GM12878 (cell line): ENCODE data around the gene HDHD3. TPM values are rescaled to one million over a fixed set of nuclear protein-coding genes. Genes with fewer than 3 reads are reported as not detected.

ENCODE experiments used
- ATAC-seq: fragments of 200-7000 bp; cut with Tn5 transposase; 3 replicates; pipeline ENCODE4 v1.9.1; 2020; ENCODE audit warnings: mild to moderate bottlenecking, moderate library complexity
- BruUV-seq: library from RNA; stranded (reverse); fragments of 400-500 nt; replicated peaks from 2 replicates; lab custom pipeline; 2021; lab: Mats Ljungman, UMichigan
- CTCF ChIA-PET: fragments of 300-600 bp; sonication (Branson Sonifier 250); formaldehyde crosslinking; extraction: SDS; loops from one replicate; lab custom pipeline; 2021; ENCODE audit warnings: inconsistent platforms; lab: Yijun Ruan, JAX
- POLR2A ChIA-PET: fragments of 350-600 bp; formaldehyde crosslinking; extraction: SDS; loops from one replicate; lab custom pipeline; 2021; ENCODE audit warnings: inconsistent platforms; lab: Charles Lee
- RAD21 ChIA-PET: fragments of 300-600 bp; sonication (Branson Sonifier 250); formaldehyde crosslinking; loops from one replicate; lab custom pipeline; 2023; ENCODE audit warnings: antibody characterized with exemption; ENCODE audit not compliant: unreplicated experiment; lab: Charles Lee
- SMC1A ChIA-PET: fragments of 300-600 bp; sonication (Branson Sonifier 250); formaldehyde crosslinking; loops from one replicate; lab custom pipeline; 2023; ENCODE audit not compliant: unreplicated experiment, uncharacterized antibody; lab: Charles Lee
- DNase-seq: peaks from one replicate; pipeline ENCODE4 v3.0.0-alpha.2; 2011; ENCODE audit warnings: low read depth, low spot score
- FAIRE-seq: peaks from 3 replicates; lab custom pipeline; 2011; peaks lifted over from hg19 to GRCh38; lab: Jason Lieb, UNC
- H2AFZ ChIP-seq: 2 replicates; pipeline ENCODE4 v1.6.0; 2011; ENCODE audit warnings: low read depth, low read length, control low read depth; ENCODE audit not compliant: control insufficient read depth
- H3K27ac ChIP-seq: 2 replicates; pipeline ENCODE4 v1.5.1; 2011; ENCODE audit warnings: control low read depth; ENCODE audit not compliant: control insufficient read depth, insufficient read depth
- H3K27me3 ChIP-seq, 2 experiments: replicated peaks in 1 of 2; 2 replicates each; pipeline versions ENCODE4 v1.6.0 to v1.6.1; 2011; ENCODE audit warnings: low read length in 1 of 2; ENCODE audit not compliant: control insufficient read depth in 2 of 2, insufficient read depth in 2 of 2
- H3K36me3 ChIP-seq, 2 experiments: 2 replicates each; pipeline ENCODE4 v1.5.1; 2011; ENCODE audit warnings: low read length in 1 of 2; ENCODE audit not compliant: control insufficient read depth in 2 of 2, insufficient read depth in 2 of 2
- H3K4me1 ChIP-seq: 2 replicates; pipeline ENCODE4 v1.6.1; 2011; ENCODE audit warnings: mild to moderate bottlenecking, low read length, moderate library complexity, mixed read lengths; ENCODE audit not compliant: control insufficient read depth, insufficient read depth
- H3K4me2 ChIP-seq: 2 replicates; pipeline ENCODE4 v1.6.0; 2011; ENCODE audit warnings: control low read depth; ENCODE audit not compliant: control insufficient read depth, insufficient read depth
- H3K4me3 ChIP-seq: fragments of 200-600 bp; sonication (generic); 2 replicates; pipeline ENCODE4 v1.5.1; 2016
- H3K79me2 ChIP-seq: 2 replicates; pipeline ENCODE4 v1.6.0; 2011; ENCODE audit warnings: low read length; ENCODE audit not compliant: control insufficient read depth, insufficient read depth
- H3K9ac ChIP-seq: 2 replicates; pipeline ENCODE4 v1.8.0; 2011; ENCODE audit warnings: low read length, control low read depth, mixed read lengths; ENCODE audit not compliant: control insufficient read depth, insufficient read depth
- H3K9me3 ChIP-seq: replicated peaks from 3 replicates; pipeline ENCODE4 v1.5.1; 2011; ENCODE audit warnings: mild to moderate bottlenecking, low read length; ENCODE audit not compliant: control insufficient read depth, insufficient read depth
- H4K20me1 ChIP-seq: 2 replicates; pipeline ENCODE4 v1.6.0; 2011; ENCODE audit not compliant: control insufficient read depth, insufficient read depth
- CHD4 ChIP-seq: fragments of 200-600 bp; sonication (generic); IDR thresholded peaks from 2 replicates; pipeline ENCODE4 v1.6.1; 2016; ENCODE audit warnings: mild to moderate bottlenecking
- NR2C2 ChIP-seq: IDR thresholded peaks from 2 replicates; pipeline ENCODE4 v1.6.1; 2011; ENCODE audit warnings: borderline replicate concordance, low read depth; ENCODE audit not compliant: control insufficient read depth, insufficient read length
- POLR2AphosphoS2 ChIP-seq: IDR thresholded peaks from 2 replicates; pipeline ENCODE4 v1.6.1; 2011; ENCODE audit warnings: low read depth, mild to moderate bottlenecking, low read length, improper control_type of control experiment, moderate library complexity
- POLR2AphosphoS5 ChIP-seq: IDR thresholded peaks from 2 replicates; pipeline ENCODE4 v1.6.1; 2011; ENCODE audit warnings: mild to moderate bottlenecking, low read length, inconsistent platforms
- RAD21 ChIP-seq: IDR thresholded peaks from 2 replicates; pipeline ENCODE4 v1.6.1; 2011; ENCODE audit warnings: mild to moderate bottlenecking, low read depth, low read length, moderate library complexity; ENCODE audit not compliant: insufficient read depth
- TCF12 ChIP-seq: IDR thresholded peaks from 2 replicates; pipeline ENCODE4 v1.6.1; 2011; ENCODE audit warnings: low read depth, mild to moderate bottlenecking, low read length
- WGBS: methylation state at CpG from one replicate; pipeline ENCODE4 v1.1.6; 2016; ENCODE audit warnings: low lambda C conversion rate; ENCODE audit not compliant: insufficient replicate concordance, insufficient coverage; ENCODE audit errors: missing lambda C conversion rate; 5-methylcytosine and 5-hydroxymethylcytosine counted together
- in situ Hi-C: fragments of 300-500 bp; cut with MboI; formaldehyde crosslinking; loops from 9 replicates; pipeline ENCODE4 v1.14.3; 2018; ENCODE audit warnings: mixed read lengths
- intact Hi-C: fragments of 100-400 bp; cut with micrococcal nuclease; formaldehyde crosslinking; loops from one replicate; pipeline ENCODE4 v1.14.2; 2022; ENCODE audit not compliant: unreplicated experiment
- polyA plus RNA-seq, 11 experiments: library from polyadenylated mRNA; depleted of rRNA in 4 of 11; unstranded in 6 of 11; stranded (reverse) in 5 of 11; fragments of >200 nt; fragmentation: Nextera tagmentation in 4 of 11; fragmentation: Illumina TruSeq in 1 of 11; extraction: Ambion mirVana in 4 of 11; extraction: Trizol in 1 of 11; gene quantifications; 1 replicate in 1 of 11; 2 replicates in 10 of 11; pipeline versions ENCODE4 v1.2.1 to v1.2.3, GENCODE V29; 2011 to 2016; ENCODE audit warnings: inconsistent platforms in 2 of 11, missing spikeins in 2 of 11, low read depth in 1 of 11
- total RNA-seq, 4 experiments: library from RNA; depleted of rRNA in 3 of 4; stranded (reverse); fragments of >200 nt in 3 of 4; fragmentation: Illumina TruSeq in 1 of 4; extraction: Trizol in 1 of 4; gene quantifications; 2 replicates each; pipeline versions ENCODE4 v1.2.1 to v1.2.3, GENCODE V29; 2013 to 2021
- TF ChIP-seq, protein P1 (sequence below): fragments of 450-650 bp; IDR thresholded peaks from 2 replicates; pipeline ENCODE4 v1.6.1; 2016; ENCODE audit warnings: mild to moderate bottlenecking
- TF ChIP-seq, protein P2 (sequence below), 3 experiments: IDR thresholded peaks in 2 of 3; conservative IDR thresholded peaks in 1 of 3; 2 replicates each; pipeline ENCODE4 v1.5.1; 2011; ENCODE audit warnings: low read depth in 3 of 3, low read length in 3 of 3, mild to moderate bottlenecking in 3 of 3, control low read depth in 2 of 3, moderate library complexity in 2 of 3, inconsistent platforms in 1 of 3, mixed read lengths in 1 of 3; ENCODE audit not compliant: control insufficient read depth in 2 of 3, insufficient read depth in 1 of 3; ENCODE audit errors: extremely low read depth in 1 of 3
- TF ChIP-seq, protein P3 (sequence below): fragments of 450-650 bp; IDR thresholded peaks from 2 replicates; pipeline ENCODE4 v1.6.1; 2016; ENCODE audit warnings: mild to moderate bottlenecking, moderate library complexity, borderline replicate concordance

The HDHD3 gene
- total and polyA plus RNA-seq, 10 of the 15 experiments (the other 5 are each of a cell fraction or from before 2014, with no cell fraction given), result 1.3 to 29.4 (median 17.9) TPM

DNA sequence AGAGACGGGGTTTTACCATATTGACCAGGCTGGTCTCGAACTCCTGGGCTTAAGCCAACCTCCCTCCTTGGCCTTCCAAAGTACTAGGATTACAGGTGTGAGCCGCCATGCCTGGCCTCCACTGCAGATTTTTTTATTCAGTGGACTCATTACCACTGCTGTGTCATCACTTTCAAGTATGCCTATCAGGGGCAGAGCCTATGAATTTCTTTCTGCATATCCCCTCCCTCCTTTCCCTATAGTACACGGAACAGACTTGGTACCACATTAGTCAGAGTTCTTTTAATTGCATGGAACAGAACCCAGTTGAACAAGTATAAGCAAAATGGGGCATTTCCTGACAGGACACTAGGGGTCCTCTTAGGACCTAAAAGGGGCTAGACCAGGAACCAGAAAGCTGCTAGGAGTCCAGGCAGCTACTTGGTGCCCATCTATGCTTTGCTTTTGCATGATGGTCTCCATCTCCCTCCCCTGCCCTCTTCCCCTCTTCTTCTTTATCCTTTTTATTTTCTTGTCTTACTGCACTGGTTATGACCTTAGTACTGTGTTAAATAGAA lies 21.7 kb downstream of the HDHD3 start:
- H3K4me1 ChIP-seq, result peaks cover 14% of the 10 kb centered on the region
- peak; percentile 55 for ATAC-seq
- no peak overlapping the region for H2AFZ ChIP-seq
- no peaks in the 10 kb centered on the region for H4K20me1 ChIP-seq
- H3K27me3 ChIP-seq, result no peaks in the 10 kb centered on the region; a peak in 1 of 4 replicates
- in situ Hi-C loops (no loop called here), intact Hi-C loops (loop anchor here (1.0 kb wide), 1 partner anchor 52 kb away; no protein-coding TSS in a partner anchor)
- H3K36me3 ChIP-seq, result no peaks in the 10 kb centered on the region
- no TSS peak for BruUV-seq
- no peaks in the 10 kb centered on the region for H3K79me2 ChIP-seq
- DNase-seq, result no peak
- H3K9ac ChIP-seq, result no peak overlapping the region
- H3K9me3 ChIP-seq, result no peaks in the 10 kb centered on the region
- SMC1A ChIA-PET, result interaction anchor here (1.1 to 1.4 kb wide), 2 partner anchors 48 to 300 kb away, joined by 3 read pairs; no protein-coding TSS in a partner anchor
- H3K4me2 ChIP-seq, result no peak overlapping the region
- TF ChIP-seq POLR2AphosphoS2 (no peak), CHD4 (no peak), RAD21 (peak; percentile 42; the same call in 1 of the 2 replicates), TCF12 (no peak), POLR2AphosphoS5 (no peak), NR2C2 (no peak)
- TF ChIP-seq, protein P1, sequence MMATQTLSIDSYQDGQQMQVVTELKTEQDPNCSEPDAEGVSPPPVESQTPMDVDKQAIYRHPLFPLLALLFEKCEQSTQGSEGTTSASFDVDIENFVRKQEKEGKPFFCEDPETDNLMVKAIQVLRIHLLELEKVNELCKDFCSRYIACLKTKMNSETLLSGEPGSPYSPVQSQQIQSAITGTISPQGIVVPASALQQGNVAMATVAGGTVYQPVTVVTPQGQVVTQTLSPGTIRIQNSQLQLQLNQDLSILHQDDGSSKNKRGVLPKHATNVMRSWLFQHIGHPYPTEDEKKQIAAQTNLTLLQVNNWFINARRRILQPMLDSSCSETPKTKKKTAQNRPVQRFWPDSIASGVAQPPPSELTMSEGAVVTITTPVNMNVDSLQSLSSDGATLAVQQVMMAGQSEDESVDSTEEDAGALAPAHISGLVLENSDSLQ, result no peak
- TF ChIP-seq, protein P2, sequence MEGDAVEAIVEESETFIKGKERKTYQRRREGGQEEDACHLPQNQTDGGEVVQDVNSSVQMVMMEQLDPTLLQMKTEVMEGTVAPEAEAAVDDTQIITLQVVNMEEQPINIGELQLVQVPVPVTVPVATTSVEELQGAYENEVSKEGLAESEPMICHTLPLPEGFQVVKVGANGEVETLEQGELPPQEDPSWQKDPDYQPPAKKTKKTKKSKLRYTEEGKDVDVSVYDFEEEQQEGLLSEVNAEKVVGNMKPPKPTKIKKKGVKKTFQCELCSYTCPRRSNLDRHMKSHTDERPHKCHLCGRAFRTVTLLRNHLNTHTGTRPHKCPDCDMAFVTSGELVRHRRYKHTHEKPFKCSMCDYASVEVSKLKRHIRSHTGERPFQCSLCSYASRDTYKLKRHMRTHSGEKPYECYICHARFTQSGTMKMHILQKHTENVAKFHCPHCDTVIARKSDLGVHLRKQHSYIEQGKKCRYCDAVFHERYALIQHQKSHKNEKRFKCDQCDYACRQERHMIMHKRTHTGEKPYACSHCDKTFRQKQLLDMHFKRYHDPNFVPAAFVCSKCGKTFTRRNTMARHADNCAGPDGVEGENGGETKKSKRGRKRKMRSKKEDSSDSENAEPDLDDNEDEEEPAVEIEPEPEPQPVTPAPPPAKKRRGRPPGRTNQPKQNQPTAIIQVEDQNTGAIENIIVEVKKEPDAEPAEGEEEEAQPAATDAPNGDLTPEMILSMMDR (IDR thresholded peaks at IDR 0.05 in 2 of 3, conservative IDR thresholded peaks at IDR 0.05 in 1 of 3; ENCODE audit: control insufficient read depth in 2 of 3, extremely low read depth in 1 of 3, insufficient read depth in 1 of 3, low read depth in 3 of 3, low read length in 3 of 3), result peak; percentile 28 to 46 (median 45); a peak in 4 of 6 replicates
- TF ChIP-seq, protein P3, sequence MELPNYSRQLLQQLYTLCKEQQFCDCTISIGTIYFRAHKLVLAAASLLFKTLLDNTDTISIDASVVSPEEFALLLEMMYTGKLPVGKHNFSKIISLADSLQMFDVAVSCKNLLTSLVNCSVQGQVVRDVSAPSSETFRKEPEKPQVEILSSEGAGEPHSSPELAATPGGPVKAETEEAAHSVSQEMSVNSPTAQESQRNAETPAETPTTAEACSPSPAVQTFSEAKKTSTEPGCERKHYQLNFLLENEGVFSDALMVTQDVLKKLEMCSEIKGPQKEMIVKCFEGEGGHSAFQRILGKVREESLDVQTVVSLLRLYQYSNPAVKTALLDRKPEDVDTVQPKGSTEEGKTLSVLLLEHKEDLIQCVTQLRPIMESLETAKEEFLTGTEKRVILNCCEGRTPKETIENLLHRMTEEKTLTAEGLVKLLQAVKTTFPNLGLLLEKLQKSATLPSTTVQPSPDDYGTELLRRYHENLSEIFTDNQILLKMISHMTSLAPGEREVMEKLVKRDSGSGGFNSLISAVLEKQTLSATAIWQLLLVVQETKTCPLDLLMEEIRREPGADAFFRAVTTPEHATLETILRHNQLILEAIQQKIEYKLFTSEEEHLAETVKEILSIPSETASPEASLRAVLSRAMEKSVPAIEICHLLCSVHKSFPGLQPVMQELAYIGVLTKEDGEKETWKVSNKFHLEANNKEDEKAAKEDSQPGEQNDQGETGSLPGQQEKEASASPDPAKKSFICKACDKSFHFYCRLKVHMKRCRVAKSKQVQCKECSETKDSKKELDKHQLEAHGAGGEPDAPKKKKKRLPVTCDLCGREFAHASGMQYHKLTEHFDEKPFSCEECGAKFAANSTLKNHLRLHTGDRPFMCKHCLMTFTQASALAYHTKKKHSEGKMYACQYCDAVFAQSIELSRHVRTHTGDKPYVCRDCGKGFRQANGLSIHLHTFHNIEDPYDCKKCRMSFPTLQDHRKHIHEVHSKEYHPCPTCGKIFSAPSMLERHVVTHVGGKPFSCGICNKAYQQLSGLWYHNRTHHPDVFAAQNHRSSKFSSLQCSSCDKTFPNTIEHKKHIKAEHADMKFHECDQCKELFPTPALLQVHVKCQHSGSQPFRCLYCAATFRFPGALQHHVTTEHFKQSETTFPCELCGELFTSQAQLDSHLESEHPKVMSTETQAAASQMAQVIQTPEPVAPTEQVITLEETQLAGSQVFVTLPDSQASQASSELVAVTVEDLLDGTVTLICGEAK, result no peak
- WGBS, result 17% methylated on average over 4 of the region's 4 CpGs
- H3K4me3 ChIP-seq, result no peak overlapping the region
- RAD21 ChIA-PET, result interaction anchor here (1.0 to 1.4 kb wide), 4 partner anchors 46 to 300 kb away, joined by 3 to 4 read pairs (median 4); partner anchors contain the start of gene ALAD
- CTCF ChIA-PET, result interaction anchor here (1.0 to 3.4 kb wide), 5 partner anchors 9 to 300 kb away, joined by 3 to 18 read pairs (median 4); partner anchors contain the start of gene ALAD
- POLR2A ChIA-PET, result no interaction called here
- H3K27ac ChIP-seq, result no peak overlapping the region
- FAIRE-seq, result no peak
